Activated gamma-delta T cell treated with Interleukin-2 at 50 U/mL for 16 hours (primary cell): ENCODE data around the gene CLCN7.
"Not testable (repeated sequence)": the region's sequence is repeated elsewhere in the genome, so short reads cannot be mapped to it uniquely, and the experiment has no call there.

Experiments
- DNase-seq: peaks from one replicate; pipeline ENCODE4 v3.0.0-alpha.2; 2020

CLCN7 gene

DNA sequence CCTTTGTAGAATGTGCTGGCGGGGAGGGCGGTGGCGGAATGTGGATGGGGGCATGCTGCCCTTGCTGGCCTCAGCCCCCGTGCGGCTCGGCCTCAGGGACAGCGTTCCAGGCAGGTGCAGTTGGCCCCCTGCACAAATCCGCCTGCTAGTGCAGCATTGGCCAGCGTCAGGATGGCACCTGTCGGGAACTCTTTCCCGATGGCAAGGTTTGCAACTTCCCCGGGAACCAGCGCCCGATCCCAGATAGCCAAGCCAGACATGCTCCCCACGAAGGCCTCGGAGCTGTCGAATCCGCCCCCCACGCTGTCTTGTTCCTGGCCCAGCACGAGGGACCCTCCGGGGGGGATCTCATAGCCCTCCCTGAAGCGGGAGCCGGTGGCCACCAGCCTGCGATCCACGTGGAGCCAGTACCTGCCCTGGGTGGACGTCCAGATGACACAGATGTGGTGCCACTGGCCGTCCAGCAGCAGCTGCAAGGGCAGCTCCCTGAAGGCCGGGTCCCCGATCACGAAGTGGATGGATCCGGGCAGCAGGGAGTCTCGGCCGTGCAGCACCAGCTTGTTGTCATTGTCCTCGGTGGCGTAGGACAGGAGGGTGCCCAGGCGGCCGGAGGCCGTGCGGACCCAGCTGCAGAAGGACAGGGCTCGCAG is 11.1 kb upstream of the CLCN7 start:
- DNase-seq, result no peak

GRCh38 chr16:1481906-1482835 is 7.3 kb upstream of the CLCN7 start:
- DNase-seq, result no peak

DNA sequence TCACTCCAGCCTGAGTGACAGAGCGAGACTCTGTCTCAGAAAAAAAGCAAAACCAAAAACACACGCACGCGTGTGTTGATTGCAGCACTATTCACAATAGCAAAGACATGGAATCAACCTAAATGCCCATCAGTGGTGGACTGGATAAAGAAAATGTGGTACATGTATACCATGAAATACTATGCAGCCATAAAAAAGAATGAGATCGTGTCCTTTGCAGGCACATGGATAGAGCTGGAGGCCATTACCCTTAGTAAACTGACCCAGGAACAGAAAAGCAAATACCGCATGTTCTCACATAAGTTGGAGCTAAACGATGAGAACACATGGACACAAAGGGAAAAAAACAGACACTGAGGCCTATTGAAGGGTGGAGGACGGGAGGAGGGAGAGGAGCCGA is 4.1 kb upstream of the CLCN7 start:
- not testable (repeated sequence) for DNase-seq

GRCh38 chr16:1477033-1477432 is 2.2 kb upstream of the CLCN7 start:
- no peak for DNase-seq

DNA sequence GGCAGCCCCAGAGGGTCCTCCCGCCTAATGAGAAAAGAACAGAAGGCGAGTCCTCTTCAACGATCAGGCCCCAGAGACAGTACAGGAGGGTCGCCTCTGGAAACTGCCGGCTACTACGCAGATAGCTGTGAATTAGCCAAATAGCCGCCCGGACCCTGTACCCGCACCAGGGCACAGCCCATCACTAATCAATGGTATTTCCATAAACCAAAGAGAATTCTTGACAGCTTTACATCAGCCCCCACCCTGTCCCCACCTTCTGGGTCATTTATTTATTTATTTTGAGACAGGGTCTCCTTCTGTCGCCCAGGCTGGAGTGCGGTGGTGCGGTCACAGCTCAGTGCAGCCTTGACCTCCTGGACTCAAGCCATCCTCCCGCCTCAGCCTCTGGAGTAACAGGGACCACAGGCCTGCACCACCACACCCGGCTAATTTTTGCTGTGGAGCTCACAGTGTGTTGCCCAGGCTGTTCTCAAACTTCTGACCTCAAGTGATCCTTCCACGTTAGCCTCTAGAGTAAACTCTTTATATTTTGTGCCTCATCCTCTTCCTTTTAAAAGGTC is 805 bp upstream of the CLCN7 start:
- DNase-seq, result no peak

- DNase-seq, result no peak
Measured at GRCh38 chr16:1474082-1474795, 589 bp downstream of the CLCN7 start.

DNA sequence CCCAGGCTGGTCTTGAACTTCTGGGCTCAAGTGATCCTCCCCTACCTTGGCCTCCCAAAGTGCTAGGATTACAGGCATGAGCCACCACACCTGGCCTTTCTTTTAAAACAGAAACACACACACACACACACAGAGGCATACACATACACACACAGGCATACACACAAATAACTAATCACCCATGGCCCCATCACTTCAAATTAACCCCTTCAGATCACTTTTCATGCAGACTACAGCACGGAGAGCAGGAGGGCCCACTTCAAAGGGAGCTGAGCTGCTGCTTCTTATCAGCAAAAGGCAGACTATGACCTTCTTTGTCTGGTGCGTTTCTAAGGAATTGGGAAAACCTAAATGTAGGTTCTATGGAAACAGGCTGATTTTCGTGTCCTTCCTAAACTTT is 1.9 kb downstream of the CLCN7 start:
- DNase-seq, result no peak

DNA sequence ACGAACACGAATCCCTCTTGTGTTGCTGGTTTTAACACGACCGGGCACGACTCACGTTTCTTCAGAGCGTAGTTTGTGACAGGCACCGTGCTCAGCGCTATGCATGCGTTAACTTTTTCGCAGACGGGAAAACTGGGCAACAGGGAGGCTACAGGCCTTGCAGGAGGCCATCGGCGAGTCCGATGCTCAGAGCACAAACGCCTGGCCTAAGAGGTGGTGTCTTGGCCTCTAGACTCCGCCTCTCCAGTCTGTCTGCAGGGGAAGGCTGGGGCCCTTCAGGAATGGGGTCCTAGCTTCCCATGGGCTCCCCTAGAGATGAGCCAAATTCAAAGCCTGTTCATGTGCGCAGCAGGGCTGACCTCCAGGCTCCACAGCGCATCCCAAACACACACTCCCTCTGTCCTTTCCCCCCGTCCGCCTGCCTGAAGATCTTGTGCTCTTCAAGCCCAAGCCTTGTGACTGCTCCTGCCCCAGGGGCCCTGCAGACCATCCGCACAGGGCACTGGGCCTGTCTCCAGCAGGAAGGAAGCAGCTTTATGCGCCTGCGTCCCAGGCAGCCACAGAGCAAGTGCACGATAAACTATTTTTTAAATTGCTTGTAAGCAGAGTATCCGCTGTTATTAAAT is 3.1 kb downstream of the CLCN7 start:
- no peak for DNase-seq

DNA sequence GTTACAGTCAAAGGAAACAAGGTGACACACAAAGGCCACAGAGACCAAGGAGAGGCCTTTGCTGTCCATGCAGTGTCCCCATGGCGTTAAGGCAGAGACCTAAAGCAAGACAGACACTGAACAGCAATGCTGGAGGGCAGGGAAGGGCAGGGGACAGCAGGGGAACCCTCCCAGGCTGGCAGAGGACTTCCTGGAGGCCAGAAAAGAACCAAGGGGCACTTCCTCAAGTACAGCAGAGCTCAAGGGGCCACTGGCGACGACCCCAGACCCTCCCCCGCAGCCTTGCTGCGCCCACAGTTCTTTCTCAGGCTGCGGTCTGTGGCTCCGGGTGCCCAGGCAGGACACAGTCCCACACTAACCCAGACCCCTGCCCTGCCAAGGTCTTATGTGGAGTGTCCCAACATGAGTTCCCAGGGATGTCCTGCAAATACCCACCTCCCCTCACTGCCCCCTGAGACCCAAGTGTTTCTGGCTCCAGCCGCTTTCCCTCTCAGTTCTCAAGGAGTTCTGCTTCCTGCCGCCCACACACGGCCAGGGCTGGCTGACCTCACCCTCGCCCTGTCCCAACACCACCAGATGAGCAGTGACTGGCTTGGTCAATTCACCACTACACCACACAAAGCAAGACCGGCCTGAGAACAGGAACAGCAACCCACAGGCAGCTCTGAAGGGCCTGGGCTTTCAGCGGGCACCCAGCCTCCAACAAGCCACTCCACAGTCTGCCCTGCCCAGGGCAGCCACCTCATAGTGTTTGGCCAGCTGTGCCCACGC is 4.2 kb downstream of the CLCN7 start:
- DNase-seq, result no peak

- DNase-seq, result no peak
Measured at GRCh38 chr16:1469693-1470201, 5.1 kb downstream of the CLCN7 start.

- not testable (repeated sequence) for DNase-seq
Measured at GRCh38 chr16:1469141-1469540, 5.7 kb downstream of the CLCN7 start.

- DNase-seq, result no peak
Measured at GRCh38 chr16:1468426-1468810, 6.4 kb downstream of the CLCN7 start.

GRCh38 chr16:1466968-1467521 is 7.8 kb downstream of the CLCN7 start:
- no peak for DNase-seq

DNA sequence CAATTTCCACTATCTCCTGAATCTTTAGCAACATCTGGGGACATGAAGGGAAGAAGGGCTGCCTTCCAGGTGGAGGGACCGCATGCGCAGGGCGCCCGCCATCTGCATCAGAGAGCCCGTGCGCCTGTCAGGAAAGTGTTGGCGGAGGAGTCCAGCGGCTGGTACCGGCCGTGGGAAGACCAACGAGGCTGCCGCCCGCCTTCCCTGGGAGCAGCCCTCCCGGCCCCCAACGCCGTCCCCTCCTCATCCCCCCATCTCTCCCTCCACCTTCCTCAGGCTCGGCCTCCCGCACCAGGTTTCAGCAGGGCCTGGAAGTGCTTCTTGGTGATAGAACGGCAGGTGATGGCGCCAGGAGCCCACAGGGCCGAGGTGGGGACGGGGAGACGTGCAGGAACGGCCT is 8.8 kb downstream of the CLCN7 start:
- DNase-seq, result no peak

DNA sequence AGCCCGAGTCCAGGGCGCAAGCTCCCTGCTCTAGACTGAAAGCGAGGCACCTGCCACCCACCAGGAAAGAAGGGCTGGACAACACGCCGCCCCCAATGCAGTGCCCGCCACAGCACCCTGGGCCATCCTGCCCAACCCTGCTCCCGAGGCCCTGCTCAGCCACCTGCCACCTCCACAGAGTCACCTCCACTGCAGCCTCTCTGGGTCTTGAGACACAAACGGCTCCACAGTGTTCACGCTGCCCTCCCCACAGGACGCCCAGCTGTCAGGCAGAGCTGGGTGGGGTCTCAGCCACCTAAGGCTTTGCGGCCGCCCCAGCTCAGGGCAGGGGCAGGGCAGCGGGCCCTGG is 9.3 kb downstream of the CLCN7 start:
- DNase-seq, result no peak

DNA sequence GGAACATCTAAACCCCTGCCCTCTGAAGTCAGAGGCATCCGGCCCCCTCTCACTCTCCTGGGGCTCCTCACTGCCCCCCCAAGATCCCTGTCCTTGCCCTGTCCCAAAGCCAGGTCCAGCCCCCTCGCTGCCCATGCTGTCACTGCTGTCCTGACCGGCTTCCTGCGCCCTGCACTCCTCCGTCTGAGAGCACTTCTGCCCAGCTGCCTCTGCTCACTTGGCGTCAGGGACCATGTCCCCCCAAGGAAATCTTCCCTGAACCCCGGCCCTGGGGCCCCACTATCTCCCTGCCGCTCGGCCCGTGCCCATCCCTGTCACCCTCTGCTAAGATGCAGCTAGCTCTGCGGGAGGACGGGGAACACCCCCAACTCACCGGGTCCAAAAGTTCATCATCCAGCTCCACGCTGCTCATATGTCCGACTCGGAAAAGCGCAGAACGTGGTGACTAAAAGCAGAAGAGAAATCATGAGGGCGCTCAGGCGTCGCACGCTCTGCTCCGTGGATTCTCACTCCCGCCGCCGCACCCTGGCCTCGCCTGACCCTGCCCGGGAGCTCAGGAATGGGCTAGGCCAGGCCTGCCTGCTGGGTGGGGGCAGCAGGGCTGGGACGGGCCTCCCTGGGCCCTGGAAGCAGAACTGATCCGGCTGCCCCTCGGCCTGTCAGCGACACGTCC is 9.8 kb downstream of the CLCN7 start:
- DNase-seq, result no peak

DNA sequence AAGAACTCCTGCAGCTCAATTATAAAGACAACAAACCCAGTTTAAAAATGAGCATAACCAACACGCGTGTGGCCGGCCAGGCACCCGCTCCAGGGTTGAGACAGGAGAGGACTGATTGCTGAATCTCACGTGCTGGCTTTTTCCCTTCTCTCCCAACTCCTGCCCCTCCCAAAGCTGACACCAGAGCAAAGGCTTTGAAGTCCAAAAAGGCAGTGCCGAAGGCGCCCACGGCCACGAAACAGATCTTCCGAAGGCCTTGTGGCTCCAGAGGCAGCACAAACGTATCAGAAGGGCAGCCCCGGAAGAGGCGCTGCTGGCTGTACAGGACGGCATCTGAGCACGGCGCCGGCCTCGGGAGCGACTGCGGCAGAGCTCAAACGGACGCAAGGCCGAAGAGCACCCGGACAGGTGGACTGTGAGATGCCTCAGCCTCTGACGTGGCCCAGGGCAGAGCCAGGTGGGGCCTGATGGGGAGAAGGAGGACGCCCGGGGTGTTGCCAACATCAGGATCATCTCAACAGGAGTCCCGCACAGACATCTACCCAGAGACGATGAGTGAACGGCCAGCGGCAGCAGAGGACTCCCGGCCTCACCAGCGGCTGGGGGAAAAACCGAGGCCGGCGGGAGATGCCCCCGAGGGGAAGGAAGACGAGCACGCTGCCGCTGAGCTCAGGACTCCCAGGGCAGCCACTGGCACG is 10.5 kb downstream of the CLCN7 start:
- DNase-seq, result no peak

GRCh38 chr16:1461146-1461545 is 13.7 kb downstream of the CLCN7 start:
- DNase-seq, result no peak

DNA sequence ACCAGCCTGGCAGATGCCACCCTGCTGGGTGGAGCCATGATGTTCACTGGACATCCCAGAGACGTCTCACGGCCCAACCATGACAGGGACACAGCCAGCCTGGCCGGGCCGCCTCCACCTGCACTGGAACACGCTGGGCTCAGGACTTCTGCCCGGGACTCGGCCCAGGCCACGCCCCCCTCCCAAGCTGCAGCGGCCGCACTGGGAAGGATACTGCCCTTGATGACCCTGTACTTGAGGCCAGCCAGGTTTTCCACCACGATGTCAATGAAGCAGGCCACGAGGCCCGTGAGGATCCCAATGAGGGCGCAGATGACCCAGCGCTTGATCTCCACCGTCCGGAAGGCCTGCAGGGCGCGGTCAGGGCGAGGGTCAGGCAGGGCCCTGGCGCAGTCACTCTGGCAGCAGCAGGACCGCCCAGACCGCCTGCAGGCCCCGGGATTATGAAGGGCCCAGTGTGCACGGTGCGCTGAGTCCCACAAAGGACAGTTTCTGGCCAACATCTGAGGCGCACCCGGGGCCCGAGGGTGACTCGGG is 14.2 kb downstream of the CLCN7 start:
- DNase-seq, result no peak

DNA sequence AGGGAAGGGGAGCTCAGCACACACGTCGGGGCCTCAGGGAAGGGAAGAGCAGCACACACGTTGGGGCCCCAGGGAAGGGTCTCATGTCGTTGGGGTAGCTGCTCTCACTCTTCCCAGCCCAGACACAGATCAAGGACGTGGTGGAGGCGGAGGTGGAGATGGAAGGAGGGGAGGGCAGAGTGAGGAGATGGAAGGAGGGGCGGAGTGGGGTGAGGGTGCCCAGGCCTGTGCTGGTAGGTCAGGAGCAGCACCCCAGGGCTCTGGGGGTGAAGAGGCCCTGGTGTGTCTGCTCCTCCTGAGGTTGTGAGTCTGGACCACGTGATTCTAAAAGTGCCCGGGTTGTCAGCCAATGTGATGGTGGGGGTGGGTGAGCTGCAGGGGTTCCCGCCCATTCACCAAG is 14.9 kb downstream of the CLCN7 start:
- no peak for DNase-seq
